ENCODE data around the gene MEGF11.

GRCh38 chr15:66170716-66171115 is 82.8 kb downstream of the MEGF11 start:
- no peak for TF ChIP-seq CTCF (conservative IDR thresholded peaks at IDR 0.05)
- no peak for TF ChIP-seq EZH2 (IDR thresholded peaks at IDR 0.05; ENCODE audit: low read depth)
